Tibial nerve (tissue), 4 donors: ENCODE measurements around the gene MOGAT2. TPM values are rescaled to one million over a fixed set of nuclear protein-coding genes. Genes with fewer than 3 reads are reported as not detected.
A peak's percentile ranks its signal among the peaks of the same experiment; 100 is the strongest.

Experiments
- DNase-seq, 2 donors: peaks; one replicate each; pipeline ENCODE4 v3.0.0-alpha.2; 2019; ENCODE audit warnings: low spot score in 2 of 2
- H3K27ac ChIP-seq, 4 donors: fragments of 200-600 bp; sonication (generic) in 3 of 4; one replicate each; pipeline ENCODE4 v1.5.1; 2017 to 2019; ENCODE audit warnings: mild to moderate bottlenecking in 1 of 4
- H3K27me3 ChIP-seq, 2 donors: fragments of 200-600 bp; sonication (generic) in 1 of 2; one replicate each; pipeline versions ENCODE4 v1.5.1 to v1.6.0; 2017 to 2019
- H3K36me3 ChIP-seq, 3 donors: fragments of 200-600 bp; sonication (generic); one replicate each; pipeline ENCODE4 v1.5.1; 2018 to 2019
- H3K4me1 ChIP-seq, 4 donors: fragments of 200-600 bp; sonication (generic) in 3 of 4; one replicate each; pipeline ENCODE4 v1.5.1; 2017 to 2019
- H3K4me3 ChIP-seq, 4 donors: fragments of 200-600 bp; sonication (generic) in 3 of 4; one replicate each; pipeline ENCODE4 v1.5.1; 2017 to 2019; ENCODE audit warnings: mild to moderate bottlenecking in 1 of 4, moderate library complexity in 1 of 4
- H3K9me3 ChIP-seq, 4 donors: fragments of 200-600 bp; sonication (generic) in 3 of 4; one replicate each; pipeline ENCODE4 v1.5.1; 2017 to 2019
- CTCF ChIP-seq, 5 experiments: fragments of 200-600 bp in 3 of 5; fragments of 450-650 bp in 2 of 5; sonication (generic) in 3 of 5; IDR thresholded peaks; one replicate each; pipeline ENCODE4 v1.5.1; 2016 to 2019; ENCODE audit warnings: antibody characterized with exemption in 5 of 5, mild to moderate bottlenecking in 3 of 5, moderate library complexity in 2 of 5
- EP300 ChIP-seq, 2 donors: sonication (generic); formaldehyde crosslinking; IDR thresholded peaks; one replicate each; pipeline ENCODE4 v1.6.1; 2017; ENCODE audit warnings: antibody characterized with exemption in 2 of 2, mild to moderate bottlenecking in 1 of 2
- POLR2A ChIP-seq, 2 donors: fragments of 450-650 bp; IDR thresholded peaks; one replicate each; pipeline ENCODE4 v1.6.1; 2017; ENCODE audit warnings: antibody characterized with exemption in 2 of 2, mild to moderate bottlenecking in 2 of 2, moderate library complexity in 2 of 2
- WGBS, 2 donors: methylation state at CpG; one replicate each; pipeline ENCODE4 v1.1.5; 2018; 5-methylcytosine and 5-hydroxymethylcytosine counted together
- total RNA-seq, 4 donors: library from RNA; depleted of rRNA; stranded (reverse); fragments of >200 nt; gene quantifications; one replicate each; pipeline ENCODE4 v1.1.0, GENCODE V29; 2016

MOGAT2 gene
- total RNA-seq, 4 donors from 2014 or later: not detected

GRCh38 chr11:75719340-75720239, 2.0 kb downstream of the MOGAT2 start:
- 92 to 94% methylated on average over 14 of the region's 14 CpGs for WGBS, 2 donors
- no peak overlapping the region for H3K4me3 ChIP-seq
- TF ChIP-seq EP300 (IDR thresholded peaks at IDR 0.05) (no peak), CTCF (IDR thresholded peaks at IDR 0.05) (no peak), POLR2A (IDR thresholded peaks at IDR 0.05) (no peak)

GRCh38 chr11:75720639-75721038, 3.0 kb downstream of the MOGAT2 start:
- Histone ChIP-seq H3K4me3 (no peak overlapping the region), H3K4me1 (peaks cover 0 to 2% (median 0%) of the 10 kb centered on the region in 4 donors), H3K9me3 (no peaks in the 10 kb centered on the region), H3K27ac (peak overlapping the region in 1 of 4 donors; percentile 7), H3K27me3 (no peaks in the 10 kb centered on the region), H3K36me3 (no peaks in the 10 kb centered on the region)
- no peak for DNase-seq
- WGBS, 2 donors: 88 to 93% methylated on average over 6 of the region's 6 CpGs
- TF ChIP-seq EP300 (IDR thresholded peaks at IDR 0.05) (no peak), CTCF (IDR thresholded peaks at IDR 0.05) (no peak), POLR2A (IDR thresholded peaks at IDR 0.05) (no peak)

More at GRCh38 chr11:75719340-75720239, 2.0 kb downstream of the MOGAT2 start:
- DNase-seq: no peak
- Histone ChIP-seq H3K27ac (peak overlapping the region in 1 of 4 donors; percentile 67), H3K36me3 (no peaks in the 10 kb centered on the region), H3K27me3 (no peaks in the 10 kb centered on the region), H3K4me1 (no peaks in the 10 kb centered on the region), H3K9me3 (no peaks in the 10 kb centered on the region)

GRCh38 chr11:75721852-75722668, 4.4 kb downstream of the MOGAT2 start:
- 62 to 65% methylated on average over 14 of the region's 14 CpGs for WGBS, 2 donors
- DNase-seq: no peak
- H3K36me3 ChIP-seq: no peaks in the 10 kb centered on the region
- H3K27ac ChIP-seq: peak overlapping the region in 1 of 4 donors; percentile 68
- TF ChIP-seq POLR2A (IDR thresholded peaks at IDR 0.05): no peak
- no peak for TF ChIP-seq EP300 (IDR thresholded peaks at IDR 0.05)
- TF ChIP-seq CTCF (IDR thresholded peaks at IDR 0.05): no peak
- H3K27me3 ChIP-seq: no peaks in the 10 kb centered on the region
- no peaks in the 10 kb centered on the region for H3K9me3 ChIP-seq
- H3K4me3 ChIP-seq: no peak overlapping the region
- H3K4me1 ChIP-seq: peaks cover 0 to 4% (median 0%) of the 10 kb centered on the region in 4 donors

GRCh38 chr11:75722669-75723042, 5.0 kb downstream of the MOGAT2 start:
- TF ChIP-seq CTCF (IDR thresholded peaks at IDR 0.05): no peak
- TF ChIP-seq POLR2A (IDR thresholded peaks at IDR 0.05): no peak
- TF ChIP-seq EP300 (IDR thresholded peaks at IDR 0.05): no peak
- peaks cover 0 to 4% (median 0%) of the 10 kb centered on the region in 4 donors for H3K4me1 ChIP-seq
- DNase-seq: no peak
- H3K9me3 ChIP-seq: no peaks in the 10 kb centered on the region
- no peaks in the 10 kb centered on the region for H3K36me3 ChIP-seq
- H3K27me3 ChIP-seq: no peaks in the 10 kb centered on the region
- WGBS, 2 donors: 86 to 89% methylated on average over 9 of the region's 9 CpGs
- no peak overlapping the region for H3K4me3 ChIP-seq
- H3K27ac ChIP-seq: peak overlapping the region in 1 of 4 donors; percentile 68
